Renal cortical epithelial cell (primary cell): ENCODE results near the gene PLEKHJ1. TPM values are rescaled to one million over a fixed set of nuclear protein-coding genes. Genes with fewer than 3 reads are reported as not detected.

Experiments used
- DNase-seq: peaks from one replicate; pipeline ENCODE4 v3.0.0-alpha.2; 2011; ENCODE audit warnings: low read depth
- total RNA-seq: library from RNA; depleted of rRNA; stranded (reverse); fragments of >200 nt; gene quantifications from 2 replicates; pipeline ENCODE4 v1.2.3, GENCODE V29; 2014

Gene PLEKHJ1
- total RNA-seq, 1 donor from 2014 or later, result 68.1 TPM

GRCh38 chr19:2269244-2270156 lies 33.4 kb upstream of the PLEKHJ1 start:
- DNase-seq, result peak; percentile 79

GRCh38 chr19:2268861-2269243 lies 32.7 kb upstream of the PLEKHJ1 start:
- DNase-seq, result no peak

DNA sequence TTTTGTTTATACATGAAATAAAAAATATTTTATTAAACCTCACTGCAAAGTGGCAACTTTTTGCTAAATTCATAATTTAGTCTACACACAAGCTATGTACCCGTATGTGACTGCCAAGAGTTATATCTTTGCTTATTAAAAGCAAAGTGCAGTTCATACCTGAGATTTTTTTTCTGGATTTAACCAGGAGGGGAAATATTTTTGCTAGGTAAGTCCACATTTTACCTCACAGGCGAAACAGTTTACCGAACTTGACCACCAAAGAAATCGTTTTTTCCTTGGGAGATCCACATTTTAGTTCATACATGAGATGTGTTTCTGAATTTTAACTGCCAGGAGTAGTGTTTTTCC lies 32.3 kb upstream of the PLEKHJ1 start:
- no peak for DNase-seq

- DNase-seq, result peak; percentile 38
Measured at GRCh38 chr19:2266183-2266993, 30.3 kb upstream of the PLEKHJ1 start.

DNA sequence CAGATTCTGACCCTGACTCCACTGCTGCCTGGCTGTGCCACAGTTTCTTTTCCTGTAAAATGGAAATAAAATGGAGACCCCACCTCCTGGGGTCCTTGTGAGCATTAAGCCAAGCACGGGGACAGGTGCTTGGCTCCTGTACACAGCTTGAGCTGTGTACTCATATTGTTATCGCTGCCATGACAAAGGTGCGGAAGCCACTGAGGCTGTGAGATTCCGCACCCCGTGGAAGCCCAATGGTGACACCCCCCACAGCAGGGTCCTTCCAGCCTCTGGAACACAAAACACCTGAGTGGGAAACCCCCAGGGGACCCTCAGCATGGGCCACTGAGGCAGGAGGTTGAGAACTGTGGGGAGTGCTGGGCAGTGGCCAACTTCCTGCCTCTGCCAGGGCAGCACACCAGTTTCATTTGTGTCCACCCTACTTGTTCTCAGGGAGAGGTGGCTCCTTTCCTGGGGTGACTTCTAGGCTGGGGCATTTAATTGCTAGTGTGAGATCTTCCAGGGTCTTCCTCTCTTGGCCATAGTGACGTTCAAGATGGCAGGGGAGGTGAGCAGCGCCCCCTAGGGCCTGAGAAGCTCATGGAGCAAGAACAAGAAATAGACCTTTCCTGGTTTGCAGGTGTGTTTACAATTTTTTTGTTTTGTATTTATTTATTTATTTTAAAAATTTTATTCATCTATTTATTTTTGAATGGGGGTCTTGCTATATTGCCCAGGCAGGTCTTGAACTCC lies 25.5 kb upstream of the PLEKHJ1 start:
- DNase-seq, result no peak

DNA sequence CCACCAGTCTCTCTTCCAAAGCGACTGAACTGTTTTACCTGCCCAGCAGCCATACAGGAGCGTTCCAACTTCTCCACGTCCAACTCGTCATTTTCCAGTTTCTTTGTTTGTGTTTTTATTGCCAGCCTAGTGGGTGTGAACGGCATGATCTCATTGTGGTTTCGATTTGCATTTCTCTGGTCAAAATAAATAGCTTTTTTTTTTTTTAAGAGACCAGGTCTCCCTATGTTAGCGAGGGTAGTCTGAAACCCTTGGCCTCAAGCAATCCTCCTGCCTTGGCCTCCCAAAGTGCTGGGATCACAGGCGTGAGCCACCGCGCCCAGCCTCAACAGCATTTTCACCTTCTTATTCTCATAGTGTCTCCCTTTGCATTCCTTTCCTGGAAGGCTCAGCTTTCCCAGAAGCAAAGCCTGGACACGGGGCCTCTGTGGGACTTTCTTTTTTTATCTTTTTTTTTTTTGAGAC lies 24.2 kb upstream of the PLEKHJ1 start:
- peak; percentile 55 for DNase-seq

DNA sequence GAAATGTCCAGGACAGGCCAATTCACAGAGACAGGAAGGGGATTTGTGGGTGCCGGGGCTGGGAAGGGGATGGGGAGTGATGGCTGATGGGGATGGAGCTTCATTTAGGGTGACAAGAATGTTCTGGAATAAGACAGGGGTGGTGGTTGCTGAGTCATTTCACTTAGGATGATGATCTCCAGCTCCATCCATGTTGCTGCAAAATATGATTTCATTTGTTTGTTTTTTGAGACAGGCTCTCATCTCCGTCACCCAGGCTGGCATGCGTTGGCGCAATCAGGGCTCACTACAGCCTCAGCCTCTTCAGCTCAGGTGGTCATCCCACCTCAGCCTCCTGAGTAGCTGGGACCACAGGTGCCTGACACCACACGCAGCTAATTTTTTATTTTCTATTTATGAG lies 23.2 kb upstream of the PLEKHJ1 start:
- DNase-seq, result no peak

DNA sequence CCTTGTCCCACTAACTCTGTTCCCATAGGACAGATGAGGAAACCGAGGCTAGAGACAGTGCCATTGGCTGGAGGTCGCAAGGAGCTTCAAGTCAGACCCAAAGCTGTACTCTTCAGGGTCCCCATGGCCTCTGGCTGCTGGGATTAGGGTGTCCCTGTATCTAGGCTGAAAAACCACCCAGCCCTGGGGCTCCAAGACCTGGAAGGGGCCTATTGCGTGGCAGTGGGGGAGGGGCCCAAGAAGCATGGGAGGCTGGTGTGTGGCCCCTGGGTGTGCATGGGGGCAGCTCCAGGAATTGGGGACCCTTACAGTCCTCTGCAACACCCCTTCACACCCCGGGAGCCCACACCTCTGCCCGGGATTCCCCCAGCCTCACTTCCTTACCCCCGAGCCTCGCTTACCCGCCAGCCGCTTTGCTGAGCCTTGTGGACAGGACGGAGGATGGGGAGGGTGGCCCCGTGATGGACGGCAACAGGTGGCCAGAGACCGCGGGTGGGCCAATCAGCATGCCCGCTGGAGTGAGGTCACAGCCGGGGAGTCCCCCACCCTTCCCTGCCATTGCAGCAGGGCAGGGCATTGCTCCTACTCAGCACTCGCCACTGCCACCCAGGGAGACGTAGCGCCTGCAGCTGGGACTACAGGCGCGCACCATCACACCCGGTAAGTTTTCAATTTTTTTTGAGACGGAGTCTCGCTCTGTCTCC lies 20.0 kb upstream of the PLEKHJ1 start, which contains the start of gene JSRP1:
TSS of gene JSRP1 (minus strand) at position 436 of the 704 bp plus-strand sequence. CDS start 1,103 bp downstream, outside the sequence.
- DNase-seq, result no peak

- DNase-seq, result no peak
Measured at GRCh38 chr19:2255112-2255845, 19.1 kb upstream of the PLEKHJ1 start.

- DNase-seq, result no peak
Measured at GRCh38 chr19:2254064-2254872, 18.1 kb upstream of the PLEKHJ1 start.

DNA sequence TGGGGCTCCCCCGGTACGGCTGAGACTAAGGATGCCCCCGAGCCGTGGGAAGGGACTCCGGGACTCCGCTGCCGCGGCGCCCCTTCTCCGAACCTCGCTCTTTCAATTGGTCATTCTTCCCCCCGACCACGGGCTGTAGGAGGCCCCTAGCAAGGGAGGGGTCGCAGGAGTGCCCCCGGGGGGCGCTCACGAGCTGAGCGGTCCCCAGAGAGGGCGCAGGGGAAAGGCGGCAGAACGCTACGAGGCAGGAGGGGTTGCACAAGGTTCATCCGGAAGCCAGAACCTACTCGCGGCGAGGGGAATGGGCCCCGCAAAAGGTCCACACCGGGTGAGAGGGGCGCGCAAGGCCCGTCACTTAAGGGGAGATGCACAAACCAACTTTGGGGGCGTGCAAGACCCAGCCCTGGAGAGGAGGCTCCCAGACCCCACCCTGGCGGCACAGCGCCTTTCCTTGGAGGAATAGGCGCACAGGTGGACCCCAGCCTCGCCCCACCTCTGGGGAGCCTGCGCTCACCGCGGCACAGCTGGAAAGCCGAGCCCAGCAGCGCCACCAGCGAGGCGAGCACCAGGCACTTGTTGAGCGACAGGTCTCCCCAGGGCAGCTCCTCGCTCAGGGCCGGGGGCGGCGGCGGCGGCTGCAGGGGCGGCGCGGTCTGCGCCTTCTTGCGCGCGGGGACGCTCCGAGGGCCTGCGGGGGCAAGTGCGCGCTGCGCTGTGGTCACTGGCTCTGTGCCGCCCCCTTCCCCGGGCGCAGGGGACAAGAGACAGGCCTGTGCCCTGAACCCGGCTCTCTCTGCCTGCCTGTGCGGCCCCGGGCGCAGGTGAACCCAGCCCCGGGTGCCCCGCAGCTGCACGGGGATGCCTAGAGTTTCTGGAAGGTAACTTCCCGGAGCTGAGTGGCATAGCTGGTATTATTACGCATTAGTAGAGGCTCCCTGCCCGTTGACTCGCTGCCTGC lies 17.3 kb upstream of the PLEKHJ1 start:
- no peak for DNase-seq

DNA sequence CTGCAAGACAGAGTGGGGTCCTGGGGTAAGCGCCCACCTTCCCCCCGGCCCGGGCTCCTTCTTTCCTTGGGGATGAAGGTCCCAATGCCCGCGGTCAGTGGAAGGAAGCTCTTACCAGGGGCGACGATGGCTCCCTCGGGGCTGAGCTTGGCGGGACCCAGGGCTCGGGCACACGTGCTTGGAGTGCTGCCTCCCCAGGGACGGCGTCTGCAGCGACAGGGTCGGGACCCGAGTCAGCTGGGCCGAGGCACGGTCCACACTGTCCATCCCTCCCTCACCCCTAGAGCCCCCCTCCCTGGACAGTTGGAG lies 16.6 kb upstream of the PLEKHJ1 start:
- no peak for DNase-seq

GRCh38 chr19:2252055-2252796 lies 16.1 kb upstream of the PLEKHJ1 start:
- DNase-seq, result no peak

DNA sequence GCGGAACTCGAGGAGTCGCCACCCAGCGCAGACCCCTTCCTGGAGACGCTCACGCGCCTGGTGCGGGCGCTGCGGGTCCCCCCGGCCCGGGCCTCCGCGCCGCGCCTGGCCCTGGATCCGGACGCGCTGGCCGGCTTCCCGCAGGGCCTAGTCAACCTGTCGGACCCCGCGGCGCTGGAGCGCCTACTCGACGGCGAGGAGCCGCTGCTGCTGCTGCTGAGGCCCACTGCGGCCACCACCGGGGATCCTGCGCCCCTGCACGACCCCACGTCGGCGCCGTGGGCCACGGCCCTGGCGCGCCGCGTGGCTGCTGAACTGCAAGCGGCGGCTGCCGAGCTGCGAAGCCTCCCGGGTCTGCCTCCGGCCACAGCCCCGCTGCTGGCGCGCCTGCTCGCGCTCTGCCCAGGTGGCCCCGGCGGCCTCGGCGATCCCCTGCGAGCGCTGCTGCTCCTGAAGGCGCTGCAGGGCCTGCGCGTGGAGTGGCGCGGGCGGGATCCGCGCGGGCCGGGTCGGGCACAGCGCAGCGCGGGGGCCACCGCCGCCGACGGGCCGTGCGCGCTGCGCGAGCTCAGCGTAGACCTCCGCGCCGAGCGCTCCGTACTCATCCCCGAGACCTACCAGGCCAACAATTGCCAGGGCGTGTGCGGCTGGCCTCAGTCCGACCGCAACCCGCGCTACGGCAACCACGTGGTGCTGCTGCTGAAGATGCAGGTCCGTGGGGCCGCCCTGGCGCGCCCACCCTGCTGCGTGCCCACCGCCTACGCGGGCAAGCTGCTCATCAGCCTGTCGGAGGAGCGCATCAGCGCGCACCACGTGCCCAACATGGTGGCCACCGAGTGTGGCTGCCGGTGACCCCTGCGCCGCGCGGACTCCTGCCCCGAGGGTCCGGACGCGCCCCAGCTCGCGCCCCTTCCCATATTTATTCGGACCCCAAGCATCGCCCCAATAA lies 15.3 kb upstream of the PLEKHJ1 start:
- no peak for DNase-seq

GRCh38 chr19:2250766-2251105 lies 14.6 kb upstream of the PLEKHJ1 start:
- DNase-seq, result no peak

- no peak for DNase-seq
Measured at GRCh38 chr19:2249880-2250765, 14.0 kb upstream of the PLEKHJ1 start.
